Measurements from ENCODE around the gene GABRR3. TPM values are rescaled to one million over a fixed set of nuclear protein-coding genes. Genes with fewer than 3 reads are reported as not detected.
A peak's percentile ranks its signal among the peaks of the same experiment; 100 is the strongest.
"Not testable (repeated sequence)": the region's sequence is repeated elsewhere in the genome, so short reads cannot be mapped to it uniquely, and the experiment has no call there.

Gene GABRR3
- total RNA-seq, 1 donor from 2014 or later, result not detected

DNA sequence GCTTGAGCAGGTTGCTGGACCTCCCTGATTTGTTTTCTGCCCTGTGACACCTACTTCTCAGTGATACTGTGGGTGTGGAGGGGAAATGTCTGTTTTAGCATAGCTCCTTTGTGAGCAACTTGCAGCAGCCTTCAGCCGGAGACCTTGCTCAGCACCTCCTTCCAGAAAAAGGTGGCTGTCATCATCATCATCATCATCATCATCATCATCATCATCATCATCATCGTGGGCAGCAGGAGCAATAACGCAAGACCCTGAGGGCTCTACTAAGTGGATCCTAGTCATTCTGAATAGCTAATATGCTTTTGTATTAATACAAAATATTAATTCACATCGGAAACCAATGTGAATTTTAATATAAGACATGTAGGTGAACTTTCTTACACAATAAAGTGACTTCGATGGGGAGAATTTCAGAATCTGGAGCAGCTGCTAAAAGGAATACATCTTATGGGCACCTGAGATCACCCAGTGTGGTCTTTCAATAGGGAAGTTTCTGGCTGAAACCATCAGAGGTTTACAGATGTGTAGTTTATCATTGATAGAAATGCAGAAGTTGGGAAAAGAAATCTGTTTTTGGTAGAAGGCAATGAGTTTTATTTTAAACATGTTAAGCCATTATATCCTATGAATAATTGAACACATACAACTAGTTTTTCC, 8.6 kb downstream of the GABRR3 start:
- no peak for ATAC-seq
- intact Hi-C loops (cut with DNase I), result no loop called here
- no peak for DNase-seq (ENCODE audit: missing footprints)

GRCh38 chr3:98025392-98025945, 9.6 kb downstream of the GABRR3 start:
- intact Hi-C loops (cut with DNase I), result no loop called here
- ATAC-seq (no peak), DNase-seq (ENCODE audit: missing footprints) (no peak)

DNA sequence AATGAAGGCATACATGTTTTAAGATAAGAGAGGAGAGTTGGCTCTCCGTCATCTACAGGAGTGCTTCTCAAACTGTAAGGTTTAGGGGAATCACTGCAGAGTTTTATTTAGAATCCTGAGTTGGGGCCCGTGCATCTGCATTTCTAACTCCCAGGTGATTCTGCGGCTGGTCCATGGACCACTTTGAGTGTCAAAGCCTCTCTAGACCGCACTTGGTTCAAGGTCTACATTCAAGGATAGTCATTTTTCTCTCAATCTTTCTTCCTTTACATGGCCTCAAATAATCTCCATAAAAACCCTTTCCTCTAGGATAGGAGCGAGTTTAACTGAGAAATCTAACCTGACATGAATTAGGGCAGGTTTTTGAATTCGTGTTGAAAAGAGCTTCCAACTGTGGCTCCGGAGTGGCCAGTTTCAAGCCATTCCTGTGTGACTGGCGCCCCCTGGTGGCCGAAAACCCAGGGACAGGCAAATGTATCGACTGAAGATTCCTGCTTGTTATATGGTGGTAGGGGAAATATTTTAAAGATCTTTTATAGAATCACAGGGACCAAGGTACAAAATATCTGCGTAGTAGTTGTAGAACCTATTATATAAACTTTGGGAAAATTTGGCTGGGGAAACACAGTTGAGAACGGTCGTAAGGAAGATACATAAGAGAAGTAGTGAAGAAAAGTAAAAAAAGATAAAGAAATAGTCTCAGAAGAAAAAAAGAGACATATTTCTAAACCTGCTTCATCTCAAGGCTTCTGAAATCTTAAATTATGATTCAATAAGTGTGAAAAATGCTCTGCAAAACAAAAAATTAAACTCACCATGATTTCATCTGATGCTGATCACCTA, 11.9 kb downstream of the GABRR3 start:
- peak; percentile 94 for DNase-seq (ENCODE audit: missing footprints)
- intact Hi-C loops (cut with DNase I), result loop anchor here (1.0 kb wide), 1 partner anchor 230 kb away; no protein-coding TSS in a partner anchor
- ATAC-seq, result peak; percentile 85

GRCh38 chr3:98021830-98022560, 13.1 kb downstream of the GABRR3 start:
- intact Hi-C loops (cut with DNase I), result no loop called here
- DNase-seq (ENCODE audit: missing footprints) (no peak), ATAC-seq (peak; percentile 87)

GRCh38 chr3:98020412-98020811, 14.7 kb downstream of the GABRR3 start:
- ATAC-seq, result no peak
- no peak for DNase-seq (ENCODE audit: missing footprints)
- intact Hi-C loops (cut with DNase I), result no loop called here

GRCh38 chr3:98018301-98018700, 16.8 kb downstream of the GABRR3 start:
- ATAC-seq (no peak), DNase-seq (ENCODE audit: missing footprints) (no peak)
- intact Hi-C loops (cut with DNase I), result loop anchor here (5.0 kb wide), 1 partner anchor 46 kb away; the partner anchor contains the start of gene RIOX2

DNA sequence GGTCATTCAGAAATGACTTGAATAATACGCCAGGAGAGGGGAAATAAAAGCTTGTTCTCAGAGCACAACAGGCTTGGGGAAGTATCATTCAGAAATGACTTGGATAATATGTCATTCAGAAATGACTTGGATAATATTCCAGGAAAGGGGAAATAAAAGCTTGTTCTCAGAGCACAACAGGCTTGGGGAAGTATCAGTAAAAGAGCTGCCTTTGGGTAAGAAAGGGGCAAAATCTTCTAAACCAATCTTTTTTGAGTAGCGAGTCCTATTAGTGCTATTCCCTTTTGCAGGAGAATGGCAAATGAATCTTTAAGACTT, 20.9 kb downstream of the GABRR3 start:
- ATAC-seq, result no peak
- DNase-seq (ENCODE audit: missing footprints), result no peak
- intact Hi-C loops (cut with DNase I), result no loop called here

GRCh38 chr3:98013411-98014267, 21.5 kb downstream of the GABRR3 start:
- DNase-seq (ENCODE audit: missing footprints) (no peak), ATAC-seq (peak; percentile 27)
- intact Hi-C loops (cut with DNase I), result no loop called here

DNA sequence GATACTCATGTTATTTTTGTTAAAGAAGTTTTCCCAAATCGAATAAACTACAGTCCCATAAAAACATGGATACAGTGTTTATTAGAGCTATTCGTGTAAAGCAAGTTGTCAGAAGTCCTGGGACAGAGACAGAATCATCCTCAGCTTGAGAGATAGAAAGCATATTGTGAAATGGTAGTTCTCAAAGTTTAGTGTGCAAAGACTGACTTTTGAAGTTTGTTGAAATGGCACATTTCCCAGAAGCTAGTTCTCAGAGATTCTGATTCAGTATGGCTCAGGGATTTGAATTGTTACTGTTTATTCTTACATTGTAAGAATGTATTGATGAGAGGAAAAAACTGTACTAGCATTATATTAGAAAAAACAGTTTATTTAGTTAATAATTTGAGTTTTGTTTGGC, 22.1 kb downstream of the GABRR3 start:
- intact Hi-C loops (cut with DNase I), result no loop called here
- peak; percentile 61 for ATAC-seq
- DNase-seq (ENCODE audit: missing footprints), result no peak

- ATAC-seq; DNase-seq (ENCODE audit: missing footprints); intact Hi-C loops (cut with DNase I): not testable (repeated sequence)
These were observed 24.1 kb downstream of the GABRR3 start for GRCh38 chr3:98010883-98011449.

GRCh38 chr3:98010194-98010882, 24.8 kb downstream of the GABRR3 start:
- intact Hi-C loops (cut with DNase I), result no loop called here
- no peak for ATAC-seq
- DNase-seq (ENCODE audit: missing footprints), result no peak

DNA sequence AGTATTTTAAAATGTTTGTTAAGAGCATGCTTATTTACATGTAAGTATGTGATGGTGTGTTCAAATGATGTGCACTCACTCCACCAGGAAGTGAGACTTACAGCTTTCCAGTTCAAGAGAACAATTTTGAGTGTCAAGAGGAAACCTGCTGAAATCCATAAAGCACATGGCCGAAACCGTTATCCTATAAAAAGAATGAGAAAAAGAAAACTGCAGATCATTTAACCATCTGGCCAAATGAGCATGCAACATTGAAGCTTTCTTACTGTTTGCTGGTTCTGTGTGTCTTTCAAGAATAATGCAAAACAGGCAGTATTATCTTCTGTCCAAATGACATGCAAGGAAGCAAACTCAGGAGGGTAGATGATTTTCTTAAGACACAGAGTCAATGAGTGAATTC, 26.3 kb downstream of the GABRR3 start:
- DNase-seq (ENCODE audit: missing footprints) (no peak), ATAC-seq (no peak)
- intact Hi-C loops (cut with DNase I), result no loop called here

GRCh38 chr3:98005438-98005837, 29.7 kb downstream of the GABRR3 start:
- intact Hi-C loops (cut with DNase I), result no loop called here
- no peak for ATAC-seq
- no peak for DNase-seq (ENCODE audit: missing footprints)

GRCh38 chr3:98004721-98005120, 30.4 kb downstream of the GABRR3 start:
- DNase-seq (ENCODE audit: missing footprints) (no peak), ATAC-seq (no peak)
- intact Hi-C loops (cut with DNase I), result no loop called here

GRCh38 chr3:98003306-98003969, 31.7 kb downstream of the GABRR3 start:
- ATAC-seq (no peak), DNase-seq (ENCODE audit: missing footprints) (no peak)
- intact Hi-C loops (cut with DNase I), result no loop called here

DNA sequence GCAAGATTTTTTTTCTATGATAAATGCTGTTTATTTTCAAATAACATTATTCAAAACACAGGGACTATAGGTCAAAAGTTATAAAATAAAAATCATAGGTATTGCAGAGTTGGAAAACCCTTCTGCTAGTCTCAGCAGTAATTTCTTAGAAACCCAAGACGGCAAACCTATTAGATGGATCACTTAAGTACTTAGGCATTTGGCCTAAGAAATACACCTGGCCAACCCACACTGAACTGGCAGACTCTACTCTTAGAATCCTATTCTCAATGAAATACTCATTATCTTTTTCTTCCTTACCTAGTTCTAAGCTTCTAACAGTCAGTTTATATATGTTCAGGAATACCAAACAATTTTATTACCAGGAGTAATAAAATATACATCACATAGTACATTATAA, 32.4 kb downstream of the GABRR3 start:
- ATAC-seq, result no peak
- intact Hi-C loops (cut with DNase I), result no loop called here

DNA sequence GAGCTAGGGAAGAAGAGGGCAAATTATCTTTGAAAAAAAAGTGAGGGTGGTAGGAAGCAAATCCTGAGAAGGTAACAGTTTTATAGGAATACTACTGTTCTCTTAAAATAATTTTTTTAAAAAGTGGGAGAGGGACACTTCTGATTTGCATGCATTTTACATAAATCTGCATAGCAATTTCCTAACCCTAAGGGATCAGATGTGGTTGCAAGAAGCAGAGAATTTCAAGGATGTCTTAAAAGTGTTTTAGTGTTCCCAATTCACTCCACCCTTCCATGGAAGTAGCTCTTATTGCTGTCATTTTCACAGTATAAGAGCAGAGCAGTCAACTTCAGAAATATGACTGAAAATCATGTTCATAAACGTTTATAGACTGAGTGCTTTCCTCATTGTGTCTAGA, 35.1 kb downstream of the GABRR3 start:
- DNase-seq (ENCODE audit: missing footprints) (no peak), ATAC-seq (no peak)
- intact Hi-C loops (cut with DNase I), result no loop called here

More for the DNA sequence above, 32.4 kb downstream of the GABRR3 start:
- DNase-seq (ENCODE audit: missing footprints), result no peak

Measured in Right ventricle myocardium inferior (tissue), 1 donor.